NCI-H187 treated with DMSO at 0.1 percent for 48 hours (cell line): Measurements from ENCODE around the gene SLC25A33.
A peak's percentile ranks its signal among the peaks of the same experiment; 100 is the strongest.
"Not testable (repeated sequence)": the region's sequence is repeated elsewhere in the genome, so short reads cannot be mapped to it uniquely, and the experiment has no call there.

ENCODE experiments used
- DNase-seq: peaks from one replicate; lab custom pipeline; 2025; lab: John Stamatoyannopoulos, UW

The SLC25A33 gene, protein sequence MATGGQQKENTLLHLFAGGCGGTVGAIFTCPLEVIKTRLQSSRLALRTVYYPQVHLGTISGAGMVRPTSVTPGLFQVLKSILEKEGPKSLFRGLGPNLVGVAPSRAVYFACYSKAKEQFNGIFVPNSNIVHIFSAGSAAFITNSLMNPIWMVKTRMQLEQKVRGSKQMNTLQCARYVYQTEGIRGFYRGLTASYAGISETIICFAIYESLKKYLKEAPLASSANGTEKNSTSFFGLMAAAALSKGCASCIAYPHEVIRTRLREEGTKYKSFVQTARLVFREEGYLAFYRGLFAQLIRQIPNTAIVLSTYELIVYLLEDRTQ

DNA sequence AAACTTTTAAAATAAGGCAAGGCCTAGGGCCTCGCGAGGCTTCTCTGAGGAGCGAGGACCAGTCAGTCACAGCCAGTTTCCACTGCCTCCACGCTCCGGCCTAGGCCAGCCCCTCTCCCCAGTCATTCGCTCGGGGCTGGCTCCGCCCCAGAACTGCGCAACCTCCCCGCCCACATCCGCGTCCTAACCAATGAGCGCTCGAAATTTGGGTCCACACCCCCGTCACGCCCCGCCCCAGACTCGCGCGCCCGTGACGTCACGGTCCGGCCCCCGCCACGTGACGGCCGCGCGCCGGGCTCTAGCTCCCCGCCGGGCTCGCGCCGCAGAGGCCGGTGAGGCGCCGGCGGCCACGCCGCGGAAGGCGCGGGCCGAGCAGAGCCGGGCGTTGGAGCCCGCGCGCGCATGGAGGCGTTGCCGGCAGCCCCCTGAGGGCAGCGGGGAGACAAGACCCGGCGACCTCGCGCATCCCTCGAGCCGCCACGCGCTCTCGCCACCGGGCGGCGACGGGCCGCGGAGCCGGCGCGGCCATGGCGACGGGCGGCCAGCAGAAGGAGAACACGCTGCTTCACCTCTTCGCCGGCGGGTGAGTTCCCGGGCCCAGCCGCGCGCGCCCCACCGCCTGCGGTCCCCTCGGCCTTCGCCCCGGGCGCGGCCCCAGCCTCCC is at the start of gene SLC25A33:
Gene SLC25A33, plus strand, starts transcription at position 301 of the 664 bp plus-strand sequence. Its CDS starts 227 bp downstream, at position 528.
- peak; percentile 81 for DNase-seq

DNA sequence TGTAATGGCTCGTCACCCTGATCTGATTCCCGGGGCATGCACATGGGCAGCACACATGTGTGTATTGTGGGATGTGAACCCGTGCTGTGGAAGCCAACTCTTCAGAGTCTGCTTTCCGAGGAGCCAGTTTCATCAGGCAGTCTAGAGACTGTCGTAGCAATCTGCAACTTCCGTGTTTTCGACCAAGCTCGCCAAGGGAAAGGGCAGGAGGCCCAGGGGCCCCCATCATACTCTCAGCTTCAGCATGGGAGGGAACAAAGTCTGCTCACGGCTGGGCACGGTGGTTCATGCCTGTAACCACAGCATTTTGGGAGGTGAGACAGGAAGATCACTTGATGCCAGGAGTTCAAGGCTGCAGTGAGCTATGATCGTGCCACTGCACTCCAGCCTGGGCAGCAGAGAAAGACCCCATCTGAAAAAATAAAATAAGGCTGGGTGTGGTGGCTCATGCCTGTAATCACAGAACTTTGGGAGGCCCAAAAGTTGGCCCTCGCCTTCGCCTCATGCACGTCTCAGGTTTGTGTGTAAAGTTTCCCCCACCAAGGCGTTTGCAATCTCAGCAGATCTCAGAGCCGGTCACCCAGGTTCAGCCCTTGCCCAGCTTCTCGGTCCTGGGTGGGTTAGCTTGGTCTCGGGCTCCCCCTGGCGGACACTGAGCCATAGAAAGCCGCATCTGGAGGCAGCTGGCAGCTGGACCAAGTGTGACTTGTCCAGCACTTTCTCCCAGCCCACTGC is 48.5 kb upstream of the SLC25A33 start:
- peak; percentile 12 for DNase-seq

DNA sequence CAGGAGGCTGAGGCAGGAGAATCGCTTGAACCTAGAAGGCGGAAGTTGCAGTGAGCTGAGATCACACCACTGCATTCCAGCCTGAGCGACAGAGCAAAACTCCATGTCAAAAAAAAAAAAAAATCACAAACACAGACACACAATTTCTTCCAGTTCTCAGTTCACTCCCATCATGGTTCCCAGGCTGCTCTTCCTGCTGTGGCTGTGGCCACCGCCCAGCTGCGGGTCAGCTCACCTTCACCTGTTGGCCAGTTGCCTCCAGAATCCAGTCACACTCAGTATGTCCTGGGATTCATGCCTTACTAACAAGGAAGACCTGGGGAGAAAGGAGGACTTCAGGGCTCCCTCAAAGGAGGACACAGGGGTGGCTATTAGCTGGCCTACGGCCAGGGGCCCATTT is 45.9 kb upstream of the SLC25A33 start:
- DNase-seq: no peak

DNA sequence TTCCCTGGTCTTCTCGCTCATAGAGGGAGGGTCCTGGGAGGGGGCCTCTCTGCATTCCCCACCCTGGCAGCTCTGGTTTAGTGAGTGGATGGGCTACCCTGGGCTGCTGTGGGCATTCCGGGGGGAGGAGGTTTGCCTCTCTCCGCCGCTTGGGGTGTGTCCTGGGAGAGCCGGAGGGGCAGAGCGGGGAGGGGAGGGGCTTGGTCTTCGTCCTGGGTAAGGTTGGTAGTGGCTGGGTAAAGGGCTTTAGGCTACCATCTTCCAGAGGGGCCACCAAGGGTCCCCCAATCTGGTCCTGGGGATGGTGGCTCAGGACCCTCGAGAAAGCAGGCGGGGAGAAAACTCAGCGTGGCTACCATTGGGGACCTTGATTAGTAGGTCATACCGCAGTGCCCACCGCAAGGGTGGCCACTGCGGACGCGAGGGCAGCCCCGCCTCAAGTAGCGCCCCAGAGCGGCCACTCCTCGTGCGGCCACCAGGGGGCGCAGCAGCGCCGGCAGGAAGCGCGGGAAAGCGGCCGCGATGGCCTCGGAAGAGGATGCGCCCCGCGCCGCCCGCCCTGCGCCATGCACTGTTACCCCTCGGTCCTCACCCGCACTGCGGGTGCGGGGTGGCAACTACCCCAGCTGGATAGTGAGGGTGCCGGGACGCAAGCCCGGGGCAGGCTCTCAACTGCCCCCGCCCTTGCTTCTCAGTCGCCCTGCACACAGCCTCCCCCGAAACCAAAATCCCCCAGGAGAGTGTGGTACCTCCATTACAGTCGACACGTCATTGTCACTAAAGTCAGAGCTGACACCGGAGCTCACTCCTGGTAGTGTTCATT is 44.1 kb upstream of the SLC25A33 start:
- no peak for DNase-seq

DNA sequence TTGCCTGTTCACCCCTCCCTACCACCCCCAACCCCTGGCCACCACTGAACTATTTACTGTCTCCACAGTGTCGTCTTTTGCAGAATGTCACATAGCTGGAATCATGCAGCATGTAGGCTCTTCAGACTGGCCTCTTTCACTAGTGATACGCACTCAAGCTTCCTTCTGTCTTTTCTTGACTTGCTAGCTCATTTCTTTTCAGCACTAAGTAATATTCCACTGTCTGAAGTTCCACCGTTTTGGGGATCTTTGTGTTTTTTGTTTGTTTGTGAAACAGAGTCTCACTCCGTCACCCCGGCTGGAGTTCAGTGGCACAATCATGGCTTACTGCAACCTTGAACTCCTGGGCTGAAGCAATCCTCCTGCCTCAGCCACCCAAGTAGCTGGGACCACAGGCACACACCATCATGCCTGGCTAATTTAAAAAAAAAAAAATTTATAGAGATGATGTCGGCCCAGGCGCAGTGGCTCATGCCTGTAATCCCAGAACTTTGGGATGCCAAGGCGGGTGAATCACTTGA is 43.4 kb upstream of the SLC25A33 start:
- no peak for DNase-seq

DNA sequence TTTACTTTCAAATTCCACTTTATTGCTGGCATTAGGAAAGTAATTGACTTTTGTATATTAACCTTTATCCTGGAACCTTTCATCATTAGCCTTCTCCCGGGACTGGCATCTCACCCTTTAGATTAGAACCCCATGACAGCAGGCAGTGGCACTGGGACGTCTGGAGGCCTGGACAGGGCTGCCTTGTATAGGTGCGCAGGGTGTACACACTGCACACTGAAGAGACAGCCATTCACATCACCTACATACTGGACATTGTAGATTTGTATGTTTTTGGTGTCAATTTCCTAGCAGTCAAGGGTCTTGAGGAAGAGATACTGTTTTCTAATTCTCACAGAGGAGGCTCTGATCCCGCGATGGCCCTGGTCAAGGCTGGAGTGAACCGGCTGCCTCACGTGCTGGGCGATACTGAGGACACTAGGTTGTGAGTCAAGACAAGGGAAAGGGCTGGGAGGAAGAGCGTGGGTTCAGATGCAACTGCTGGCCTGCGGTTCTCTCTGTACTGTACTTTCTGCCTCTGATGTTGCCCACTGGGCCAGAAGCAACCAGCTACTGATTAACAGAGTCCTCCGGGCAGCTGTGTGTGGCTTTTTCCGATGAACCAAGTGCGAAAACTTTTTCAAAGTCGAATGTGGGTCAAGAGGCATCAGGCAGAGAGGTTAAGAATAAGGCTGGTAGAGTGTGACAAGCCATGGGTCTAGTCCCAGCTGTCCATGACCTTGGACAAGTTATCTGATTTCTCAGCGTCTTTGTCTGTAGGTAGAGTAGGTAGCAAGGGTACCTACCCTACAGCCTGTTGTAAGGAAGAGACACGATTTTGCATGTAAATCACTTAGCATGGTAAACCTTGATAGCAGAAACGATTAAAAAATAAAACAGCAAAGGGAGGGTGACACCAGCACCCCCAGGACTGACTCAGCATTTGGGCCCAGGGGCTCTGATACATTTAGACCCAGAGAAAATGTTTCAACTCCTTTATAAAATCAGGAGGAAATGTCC is 38.2 kb upstream of the SLC25A33 start:
- no peak for DNase-seq

DNA sequence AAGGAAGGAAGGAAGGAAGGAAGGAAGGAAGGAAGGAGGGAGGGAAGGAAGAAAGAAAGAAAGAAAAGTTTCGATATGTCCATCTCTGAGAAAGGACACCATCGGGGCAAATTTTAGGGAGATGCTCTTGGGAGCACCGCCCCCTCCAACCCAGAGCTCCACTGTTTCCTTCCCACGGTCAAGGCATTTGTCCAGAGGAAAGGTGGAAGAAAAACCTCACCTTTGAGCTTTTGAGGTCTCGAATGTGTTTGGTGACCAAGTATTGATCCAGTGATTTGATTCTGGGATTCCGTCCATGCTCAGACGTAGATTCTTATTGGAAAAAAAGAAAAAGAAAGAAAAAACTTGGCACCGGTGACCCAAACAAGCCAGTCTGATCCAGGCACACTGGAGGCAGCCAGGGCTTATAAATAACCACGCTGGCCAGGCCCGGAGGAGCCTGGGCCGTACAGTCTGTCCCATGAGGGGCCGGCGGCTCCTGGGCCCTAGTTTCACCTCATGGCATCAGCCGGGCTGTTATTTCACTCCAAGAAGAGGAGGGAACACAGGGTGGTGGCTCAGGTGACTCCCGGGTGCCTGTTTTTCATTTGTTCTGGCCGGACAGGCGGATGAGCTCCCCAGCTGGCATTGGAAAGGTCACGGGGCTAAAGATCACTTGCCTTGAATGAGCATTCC is 36.1 kb upstream of the SLC25A33 start:
- DNase-seq: no peak

DNA sequence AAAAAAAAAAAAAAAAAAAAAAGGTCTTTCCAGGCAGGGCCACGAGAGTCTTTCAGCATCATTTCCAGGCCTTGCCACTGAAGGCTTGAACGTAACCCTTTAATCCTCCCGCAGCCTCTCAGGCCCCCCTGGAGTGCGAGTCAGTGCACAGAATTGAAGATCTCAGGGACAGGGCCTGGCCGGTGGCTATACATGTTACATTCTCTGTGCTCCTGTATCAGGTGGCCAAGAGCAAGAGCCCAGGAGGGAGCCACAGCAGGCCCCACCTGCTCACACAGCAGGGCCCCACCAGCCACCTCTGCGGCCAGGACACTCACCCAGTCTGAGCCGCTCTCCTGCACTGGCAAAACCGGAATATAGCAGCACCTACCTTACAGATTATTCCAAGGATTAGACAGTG is 34.1 kb upstream of the SLC25A33 start:
- DNase-seq: no peak

DNA sequence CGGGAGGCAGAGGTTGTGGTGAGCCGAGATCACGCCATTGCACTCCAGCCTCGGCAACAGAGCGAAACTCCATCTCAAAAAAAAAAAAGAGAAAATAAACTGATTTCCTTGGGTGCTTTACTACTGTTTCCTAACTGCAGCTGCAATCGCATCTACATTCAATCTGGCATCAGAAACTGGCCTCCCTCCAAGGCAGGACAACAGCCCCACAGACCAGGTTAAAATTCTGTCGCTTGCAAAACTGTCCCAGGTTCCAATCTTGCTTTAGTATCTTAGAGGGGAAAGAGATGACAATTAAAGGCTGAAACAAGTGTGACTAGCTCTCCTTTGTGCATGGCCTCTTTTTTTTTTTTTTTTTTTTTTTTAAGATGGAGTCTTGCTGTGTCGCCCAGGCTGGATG is 32.4 kb upstream of the SLC25A33 start:
- DNase-seq: no peak

DNA sequence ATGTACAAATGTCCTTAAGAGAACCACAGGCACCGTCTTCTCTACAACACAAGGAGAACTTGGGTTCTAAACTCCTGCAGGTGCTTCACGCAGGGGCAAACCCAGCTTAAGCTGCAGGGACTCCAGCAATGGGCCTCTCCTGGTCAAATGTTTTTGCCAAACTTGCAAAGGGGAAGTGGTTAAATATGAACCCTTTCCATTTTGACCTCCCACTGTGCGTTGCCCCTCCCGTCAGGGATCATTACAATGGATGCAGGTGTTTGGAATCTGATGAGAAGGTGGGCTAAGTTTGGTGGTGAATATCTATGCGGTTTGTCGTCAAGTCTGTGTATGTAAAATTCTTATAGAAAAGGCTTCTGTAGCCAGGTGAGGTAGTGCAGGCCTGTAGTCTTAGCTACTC is 29.1 kb upstream of the SLC25A33 start:
- DNase-seq: no peak

DNA sequence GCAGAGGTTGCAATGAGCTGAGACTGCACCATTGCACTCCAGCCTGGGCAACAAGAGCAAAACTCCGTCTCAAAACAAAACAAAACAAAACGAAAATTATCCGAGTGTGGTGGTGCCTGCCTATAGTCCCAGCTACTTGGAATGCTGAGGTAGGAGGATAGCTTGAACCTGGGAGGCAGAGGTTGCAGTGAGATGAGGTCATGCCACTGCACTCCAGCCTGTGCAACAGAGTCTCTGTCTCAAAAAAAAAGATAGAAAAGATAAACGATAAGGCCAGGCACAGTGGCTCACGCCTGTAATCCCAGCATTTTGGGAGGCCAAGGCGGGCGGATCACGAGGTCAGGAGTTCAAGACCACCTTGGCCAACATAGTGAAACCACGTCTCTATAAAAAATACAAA is 23.7 kb upstream of the SLC25A33 start:
- not testable (repeated sequence) for DNase-seq

DNA sequence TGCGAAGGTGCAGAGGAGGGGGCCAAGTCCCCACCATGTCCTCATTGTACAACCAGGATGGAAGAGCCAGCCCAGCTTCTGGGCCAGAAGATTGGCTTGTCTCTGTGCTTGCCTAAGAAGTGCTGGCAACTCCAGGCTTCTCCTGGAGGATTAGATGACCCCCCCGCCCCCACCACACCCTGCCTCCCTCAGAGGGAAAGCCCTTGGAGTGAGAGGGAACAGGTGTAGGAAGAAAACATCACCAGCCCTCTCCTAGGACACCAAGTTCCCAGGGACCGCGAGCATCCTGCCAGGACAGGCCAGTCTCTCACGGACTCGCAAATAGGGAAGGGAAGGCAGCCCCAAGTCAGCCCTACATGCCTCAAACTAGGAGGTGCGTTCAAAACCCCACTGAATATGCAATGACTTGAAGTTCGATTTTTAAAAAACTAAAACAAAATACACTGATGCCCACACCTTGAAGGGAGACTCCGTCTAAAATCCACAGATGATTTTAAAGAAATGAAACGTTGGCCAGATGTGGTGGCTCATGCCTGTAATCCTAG is 20.7 kb upstream of the SLC25A33 start:
- DNase-seq: no peak

DNA sequence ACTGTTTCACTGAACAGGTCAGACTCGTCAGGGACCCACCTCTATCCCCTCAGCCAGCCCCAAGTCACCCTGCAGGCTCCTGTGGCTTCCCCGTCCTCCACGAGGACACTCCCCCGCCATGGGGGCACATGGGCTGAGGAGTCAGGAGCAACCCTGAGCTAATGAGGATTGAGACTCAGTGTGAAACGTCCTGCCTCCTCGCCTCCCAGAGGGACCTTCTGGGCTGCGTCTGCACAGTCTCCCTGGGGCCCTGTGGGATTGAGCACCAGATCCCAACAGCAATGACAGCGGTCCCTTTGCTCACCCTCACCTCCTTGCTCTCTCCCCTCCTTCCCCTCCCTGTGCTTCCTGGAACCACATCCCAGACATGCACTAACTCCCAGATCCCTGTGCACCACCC is 18.9 kb upstream of the SLC25A33 start:
- no peak for DNase-seq

DNA sequence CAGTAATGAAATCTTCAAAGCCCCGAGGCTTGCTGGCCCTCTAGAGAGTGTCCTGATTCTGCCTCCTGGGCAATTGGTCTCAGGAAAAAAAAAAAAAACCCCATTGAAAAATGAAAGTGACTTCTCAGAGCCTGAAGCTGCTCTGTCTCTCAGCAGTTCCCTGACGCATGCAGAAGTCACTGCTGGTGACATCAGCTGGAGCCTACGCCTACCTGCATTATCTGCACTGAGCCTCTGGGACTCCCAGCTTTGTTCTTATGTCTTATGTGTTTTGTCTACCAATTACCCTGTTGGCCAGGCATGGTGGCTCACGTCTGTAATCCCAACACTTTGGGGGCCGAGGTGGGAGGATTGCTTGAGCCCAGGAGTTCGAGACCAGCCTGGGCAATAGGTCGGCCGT is 10.1 kb upstream of the SLC25A33 start:
- no peak for DNase-seq

DNA sequence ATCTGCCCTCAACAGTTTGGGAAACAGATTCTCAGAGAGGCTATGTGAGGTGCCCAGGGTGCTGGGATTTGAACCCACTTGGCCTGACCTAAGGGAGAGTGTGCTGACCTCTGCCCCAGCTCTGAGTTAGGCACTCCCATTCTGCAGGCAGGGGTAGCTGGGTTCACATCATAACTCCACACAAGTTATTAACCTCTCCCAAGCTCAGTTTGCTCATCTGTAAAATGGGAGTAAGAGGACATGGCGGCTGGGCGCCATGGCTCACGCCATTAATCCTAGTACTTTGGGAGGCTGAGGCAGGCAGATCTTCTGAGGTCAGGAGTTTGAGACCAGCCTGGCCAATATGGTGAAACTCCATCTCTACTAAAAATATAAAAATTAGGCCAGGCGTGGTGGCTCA is 8.9 kb upstream of the SLC25A33 start:
- DNase-seq: no peak

DNA sequence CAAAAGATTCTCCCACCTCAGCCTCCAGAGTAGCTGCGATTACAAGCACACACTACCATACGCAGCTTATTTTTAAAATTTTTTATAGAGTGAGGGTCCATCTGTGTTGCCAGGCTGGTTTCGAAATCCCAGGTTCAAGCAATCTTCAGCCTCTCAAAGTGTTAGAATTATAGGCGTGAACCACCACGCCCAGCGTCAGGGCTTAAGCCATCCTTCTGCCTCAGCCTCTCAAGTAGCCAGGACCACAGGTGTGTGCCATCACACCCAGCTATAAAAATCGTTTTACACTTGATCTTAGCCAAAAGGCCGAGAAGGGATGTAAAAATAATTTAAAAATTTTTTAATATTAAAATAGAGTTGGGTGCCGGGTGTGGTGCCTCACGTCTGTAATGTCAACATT is 4.3 kb upstream of the SLC25A33 start:
- DNase-seq: no peak

DNA sequence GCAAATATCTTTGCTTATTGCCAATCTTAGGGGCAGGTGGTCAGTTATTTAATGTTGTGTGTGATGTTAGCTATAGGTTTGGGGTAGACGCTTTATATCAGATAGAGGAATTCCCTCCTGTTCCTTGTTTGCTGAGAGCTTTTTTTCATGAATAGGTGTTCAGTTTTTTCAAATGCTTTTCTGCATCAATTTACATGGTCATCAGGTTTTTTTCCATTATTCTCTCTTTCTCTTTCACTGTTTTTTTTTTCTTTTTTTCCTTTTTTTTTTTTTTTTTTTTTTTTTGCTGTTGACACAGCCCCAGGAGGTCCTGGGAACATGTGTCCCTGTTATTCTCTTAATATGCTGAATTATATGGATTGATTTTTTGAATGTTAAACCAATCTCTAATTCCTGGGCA is 3.0 kb upstream of the SLC25A33 start:
- no peak for DNase-seq

DNA sequence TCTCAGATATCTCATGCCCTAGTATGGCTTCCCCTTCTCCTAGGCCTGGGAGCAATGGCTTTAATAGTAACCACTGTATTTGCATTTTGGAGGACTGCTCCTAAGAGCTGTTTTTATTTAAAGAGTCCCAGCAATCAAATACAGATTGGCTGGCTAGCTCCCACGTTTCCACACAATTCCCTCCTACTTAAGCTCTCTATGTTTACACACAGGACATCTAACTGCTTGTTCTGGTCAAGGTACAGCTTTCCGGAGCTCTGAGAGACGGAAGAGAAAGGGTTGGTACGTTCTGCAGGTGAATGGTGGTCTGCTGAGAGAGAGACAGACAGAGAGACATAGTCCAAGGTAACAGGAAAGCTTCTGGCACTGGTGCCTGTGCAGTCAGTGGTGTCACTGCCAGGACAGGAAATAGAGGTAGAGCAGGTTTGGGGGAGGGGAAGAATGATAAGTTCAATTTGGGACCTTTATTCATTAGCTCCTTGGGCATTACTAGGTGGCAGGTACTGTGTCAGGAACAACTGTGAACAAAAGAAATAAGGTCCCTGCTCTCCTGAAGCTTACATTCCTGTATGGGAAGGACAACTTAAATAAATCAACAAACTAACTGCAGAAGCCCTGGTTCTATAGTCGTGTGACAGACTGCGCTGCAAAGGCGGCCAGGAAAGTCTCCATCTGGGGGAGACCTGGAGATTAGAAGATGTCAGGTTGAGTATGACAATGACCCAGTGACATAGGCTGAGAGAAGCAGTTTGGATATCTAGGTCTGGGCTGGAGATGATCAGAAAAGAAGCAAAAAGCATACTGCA is 1.2 kb upstream of the SLC25A33 start:
- DNase-seq: no peak

DNA sequence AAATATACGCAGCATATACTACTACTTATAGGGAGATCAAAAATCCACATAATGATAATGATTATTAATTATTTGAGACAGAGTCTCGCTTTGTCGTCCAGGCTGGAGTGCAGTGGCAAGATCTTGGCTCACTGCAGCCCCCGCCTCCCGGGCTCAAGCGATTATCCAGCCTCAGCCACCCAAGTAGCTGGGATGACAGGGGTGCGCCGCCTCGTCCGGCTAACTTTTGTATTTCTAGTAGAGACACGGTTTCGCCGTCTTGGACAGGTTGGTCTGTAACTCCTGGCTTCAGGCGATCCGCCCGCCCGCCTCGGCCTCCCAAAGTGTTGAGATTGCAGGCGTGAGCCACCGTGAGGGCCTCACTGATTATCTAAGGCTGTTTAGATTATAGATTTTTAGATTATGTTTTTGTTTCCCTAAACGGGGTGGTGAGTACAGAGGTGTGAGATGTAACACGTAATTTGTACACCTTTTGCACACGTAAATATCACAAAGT is 548 bp upstream of the SLC25A33 start:
- no peak for DNase-seq
